ENCODE results near the gene FCHSD1.
A peak's percentile ranks its signal among the peaks of the same experiment; 100 is the strongest.

FCHSD1 gene

DNA sequence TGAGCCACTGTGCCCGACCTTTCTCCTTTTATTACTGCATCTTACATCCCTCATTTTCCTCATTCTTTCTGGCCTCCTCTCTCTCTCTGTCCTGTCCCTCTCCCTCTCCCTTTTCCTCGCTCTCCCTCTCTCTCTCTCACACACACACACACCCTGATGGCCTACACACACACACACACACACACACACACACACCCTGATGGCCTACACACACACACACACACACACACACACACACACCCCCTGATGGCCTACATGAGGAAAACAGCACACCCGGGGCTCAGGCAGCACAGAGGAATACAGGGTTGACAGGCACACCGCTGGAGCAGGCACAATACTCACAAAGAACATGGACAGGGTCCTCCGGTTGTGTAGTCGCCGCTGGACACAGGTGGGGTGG, 3.8 kb upstream of the FCHSD1 start:
- no peaks in the 10 kb centered on the region for H3K9me3 ChIP-seq (ENCODE audit: control insufficient read depth in 1 of 2, low read length in 2 of 2)
- no peaks in the 10 kb centered on the region for H3K27me3 ChIP-seq (ENCODE audit: low read depth, low read length)
- no peak overlapping the region for H3K4me3 ChIP-seq (ENCODE audit: low read depth in 1 of 2, low read length in 2 of 2)
- no peak overlapping the region for H3K27ac ChIP-seq (ENCODE audit: low read length)
- peaks cover 0 to 10% of the 10 kb centered on the region in 2 donors for H3K4me1 ChIP-seq (ENCODE audit: control insufficient read depth in 1 of 2, insufficient read depth in 2 of 2, low read length in 2 of 2)
- peaks cover 8 to 15% of the 10 kb centered on the region in 2 donors for H3K36me3 ChIP-seq (ENCODE audit: control insufficient read depth in 1 of 2, insufficient read depth in 2 of 2, low read length in 2 of 2)

DNA sequence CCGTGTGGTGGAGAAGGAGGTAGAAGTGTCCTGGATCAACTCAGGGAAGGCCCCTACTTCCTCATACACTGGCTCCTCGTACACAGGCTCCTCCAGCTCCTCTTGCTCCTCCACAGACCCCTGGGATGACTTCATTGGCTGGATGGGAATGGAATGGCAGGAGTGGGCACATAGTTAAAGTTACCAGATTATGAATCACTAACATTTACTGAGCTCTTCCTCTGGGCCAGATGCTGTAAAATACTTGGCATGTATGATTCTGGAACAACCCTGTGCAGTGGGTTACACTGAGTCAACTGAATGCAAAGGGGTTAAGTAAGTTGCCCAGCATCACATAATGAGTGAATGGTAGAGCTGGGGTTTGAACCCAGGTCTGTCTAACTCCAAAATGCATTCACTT, 3.1 kb upstream of the FCHSD1 start:
- Histone ChIP-seq H3K4me3 (ENCODE audit: low read depth in 1 of 2, low read length in 2 of 2) (no peak overlapping the region), H3K27ac (ENCODE audit: low read length) (no peak overlapping the region), H3K36me3 (ENCODE audit: control insufficient read depth in 1 of 2, insufficient read depth in 2 of 2, low read length in 2 of 2) (peaks cover 8 to 15% of the 10 kb centered on the region in 2 donors), H3K27me3 (ENCODE audit: low read depth, low read length) (no peaks in the 10 kb centered on the region), H3K9me3 (ENCODE audit: control insufficient read depth in 1 of 2, low read length in 2 of 2) (no peaks in the 10 kb centered on the region), H3K4me1 (ENCODE audit: control insufficient read depth in 1 of 2, insufficient read depth in 2 of 2, low read length in 2 of 2) (peaks cover 0 to 12% of the 10 kb centered on the region in 2 donors)

DNA sequence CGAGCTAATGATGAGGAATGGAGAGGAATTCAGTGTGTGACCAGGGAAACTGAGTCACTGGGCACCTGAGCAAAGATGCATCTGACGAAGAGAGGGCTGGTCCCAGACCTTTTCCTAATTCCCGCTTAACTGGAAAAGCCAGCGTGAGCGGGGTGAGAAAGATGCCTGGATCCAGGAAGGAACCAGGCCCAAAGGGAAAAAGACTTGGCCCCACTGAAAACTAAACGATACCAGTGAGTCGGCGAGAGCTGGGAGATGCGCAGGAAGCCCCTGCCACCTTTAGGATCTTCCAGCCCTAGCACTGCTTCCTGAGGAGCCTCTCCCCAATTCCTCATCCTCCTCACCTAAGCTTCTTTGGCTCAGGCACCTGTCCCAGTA, 499 bp upstream of the FCHSD1 start:
- no peaks in the 10 kb centered on the region for H3K27me3 ChIP-seq (ENCODE audit: low read depth, low read length)
- peak overlapping the region; percentile 31 for H3K27ac ChIP-seq (ENCODE audit: low read length)
- peaks cover 0 to 12% of the 10 kb centered on the region in 2 donors for H3K4me1 ChIP-seq (ENCODE audit: control insufficient read depth in 1 of 2, insufficient read depth in 2 of 2, low read length in 2 of 2)
- peaks cover 4 to 30% of the 10 kb centered on the region in 2 donors for H3K36me3 ChIP-seq (ENCODE audit: control insufficient read depth in 1 of 2, insufficient read depth in 2 of 2, low read length in 2 of 2)
- no peaks in the 10 kb centered on the region for H3K9me3 ChIP-seq (ENCODE audit: control insufficient read depth in 1 of 2, low read length in 2 of 2)
- H3K4me3 ChIP-seq (ENCODE audit: low read depth in 1 of 2, low read length in 2 of 2) = peak overlapping the region; percentile 70 to 80

DNA sequence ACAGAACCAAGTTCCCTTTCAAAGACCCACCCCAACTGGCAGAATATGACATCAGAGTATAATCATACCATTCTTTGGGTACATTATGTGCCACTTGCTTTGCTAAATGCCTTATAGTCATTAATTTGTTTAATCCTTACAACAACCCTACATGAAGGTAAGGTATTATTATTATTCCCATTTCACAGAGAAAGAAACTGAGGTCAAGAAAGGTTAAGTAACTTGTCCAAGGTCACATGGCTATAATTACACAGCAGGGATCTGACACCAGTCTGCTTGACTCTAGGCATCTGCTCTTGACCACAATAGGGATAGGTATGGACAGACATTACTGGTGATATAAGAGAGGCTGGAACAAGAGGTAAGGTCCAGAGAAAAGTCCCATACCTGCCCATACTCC, 1.2 kb downstream of the FCHSD1 start:
- no peak overlapping the region for H3K27ac ChIP-seq (ENCODE audit: low read length)
- H3K4me3 ChIP-seq (ENCODE audit: low read depth in 1 of 2, low read length in 2 of 2) = no peak overlapping the region
- no peaks in the 10 kb centered on the region for H3K27me3 ChIP-seq (ENCODE audit: low read depth, low read length)
- peaks cover 12 to 31% of the 10 kb centered on the region in 2 donors for H3K36me3 ChIP-seq (ENCODE audit: control insufficient read depth in 1 of 2, insufficient read depth in 2 of 2, low read length in 2 of 2)
- H3K9me3 ChIP-seq (ENCODE audit: control insufficient read depth in 1 of 2, low read length in 2 of 2) = no peaks in the 10 kb centered on the region
- H3K4me1 ChIP-seq (ENCODE audit: control insufficient read depth in 1 of 2, insufficient read depth in 2 of 2, low read length in 2 of 2) = peaks cover 0 to 12% of the 10 kb centered on the region in 2 donors

DNA sequence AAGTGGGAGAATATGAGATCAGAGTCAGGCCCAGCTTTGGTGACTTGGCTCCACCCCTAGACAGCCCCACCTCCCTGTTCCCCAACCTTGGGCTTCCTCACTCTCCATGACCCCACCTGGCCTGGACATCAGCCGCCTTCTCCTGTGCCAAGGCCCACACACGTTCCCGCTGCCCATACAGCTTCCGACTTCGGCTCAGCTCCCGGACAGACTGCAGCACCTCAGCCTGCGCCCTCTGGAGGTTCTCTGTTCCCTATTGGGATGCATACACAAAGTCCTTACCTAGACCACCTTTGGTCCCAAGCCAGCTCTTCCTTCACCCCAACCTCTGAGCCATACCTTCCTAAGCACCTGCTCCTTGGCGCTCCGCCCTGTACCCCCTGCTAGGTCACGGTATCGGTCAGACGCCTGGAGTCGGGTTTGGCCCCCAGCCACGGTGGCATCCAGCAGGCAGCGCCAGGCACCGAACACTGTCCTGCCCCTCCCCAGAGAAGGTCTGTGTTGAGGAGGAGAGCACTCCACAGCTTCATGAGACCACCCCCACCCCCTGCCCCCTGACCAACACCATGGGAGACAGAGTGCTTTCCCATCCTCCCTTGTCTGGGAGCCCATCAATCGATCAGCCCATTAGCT, 2.0 kb downstream of the FCHSD1 start:
- no peaks in the 10 kb centered on the region for H3K27me3 ChIP-seq (ENCODE audit: low read depth, low read length)
- H3K4me3 ChIP-seq (ENCODE audit: low read depth in 1 of 2, low read length in 2 of 2) = no peak overlapping the region
- peaks cover 0 to 12% of the 10 kb centered on the region in 2 donors for H3K4me1 ChIP-seq (ENCODE audit: control insufficient read depth in 1 of 2, insufficient read depth in 2 of 2, low read length in 2 of 2)
- H3K27ac ChIP-seq (ENCODE audit: low read length) = no peak overlapping the region
- H3K9me3 ChIP-seq (ENCODE audit: control insufficient read depth in 1 of 2, low read length in 2 of 2) = no peaks in the 10 kb centered on the region
- H3K36me3 ChIP-seq (ENCODE audit: control insufficient read depth in 1 of 2, insufficient read depth in 2 of 2, low read length in 2 of 2) = peaks cover 13 to 34% of the 10 kb centered on the region in 2 donors

DNA sequence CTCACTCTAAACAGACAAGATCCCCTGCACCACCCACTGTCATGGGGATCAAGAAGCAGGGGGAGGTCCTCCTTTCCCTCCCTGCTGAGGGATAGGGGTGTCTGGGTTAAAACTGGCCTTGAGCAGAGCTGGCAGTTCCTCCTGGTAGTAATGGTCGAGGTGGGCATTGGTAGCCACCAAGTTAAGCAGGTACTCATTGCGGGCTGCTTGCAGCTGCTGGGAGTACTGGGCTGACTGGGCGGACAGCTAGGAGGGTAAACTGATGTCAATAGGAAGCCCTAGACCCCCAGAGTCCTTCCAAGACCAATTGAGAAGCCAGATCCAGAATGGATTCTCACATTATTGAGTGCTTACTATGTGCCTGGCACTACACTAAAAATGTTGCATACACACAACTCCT, 3.4 kb downstream of the FCHSD1 start:
- H3K27ac ChIP-seq (ENCODE audit: low read length) = no peak overlapping the region
- H3K36me3 ChIP-seq (ENCODE audit: control insufficient read depth in 1 of 2, insufficient read depth in 2 of 2, low read length in 2 of 2) = peaks cover 11 to 45% of the 10 kb centered on the region in 2 donors
- H3K9me3 ChIP-seq (ENCODE audit: control insufficient read depth in 1 of 2, low read length in 2 of 2) = no peaks in the 10 kb centered on the region
- no peaks in the 10 kb centered on the region for H3K27me3 ChIP-seq (ENCODE audit: low read depth, low read length)
- peaks cover 0 to 12% of the 10 kb centered on the region in 2 donors for H3K4me1 ChIP-seq (ENCODE audit: control insufficient read depth in 1 of 2, insufficient read depth in 2 of 2, low read length in 2 of 2)
- H3K4me3 ChIP-seq (ENCODE audit: low read depth in 1 of 2, low read length in 2 of 2) = no peak overlapping the region

DNA sequence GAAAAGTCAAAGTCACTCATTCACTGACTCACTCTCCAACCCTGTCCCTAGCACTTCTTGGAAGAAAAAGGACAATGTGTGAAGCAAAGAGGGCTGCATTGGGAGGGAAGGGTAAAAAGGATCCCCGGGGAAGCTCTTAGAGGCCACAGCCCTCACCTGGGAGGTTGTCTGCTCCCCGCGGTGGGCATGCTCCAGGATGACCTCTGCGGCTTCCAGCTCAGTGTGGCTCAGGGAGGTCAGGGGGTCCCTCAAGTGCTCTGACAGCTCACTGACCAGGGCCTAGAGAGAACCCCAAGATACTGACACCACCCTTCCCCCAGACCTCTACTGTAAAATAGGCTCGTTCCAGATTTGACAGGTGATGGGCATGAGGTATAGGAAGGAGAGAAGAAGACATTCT, 4.0 kb downstream of the FCHSD1 start:
- Histone ChIP-seq H3K36me3 (ENCODE audit: control insufficient read depth in 1 of 2, insufficient read depth in 2 of 2, low read length in 2 of 2) (peaks cover 11 to 48% of the 10 kb centered on the region in 2 donors), H3K9me3 (ENCODE audit: control insufficient read depth in 1 of 2, low read length in 2 of 2) (no peaks in the 10 kb centered on the region)

DNA sequence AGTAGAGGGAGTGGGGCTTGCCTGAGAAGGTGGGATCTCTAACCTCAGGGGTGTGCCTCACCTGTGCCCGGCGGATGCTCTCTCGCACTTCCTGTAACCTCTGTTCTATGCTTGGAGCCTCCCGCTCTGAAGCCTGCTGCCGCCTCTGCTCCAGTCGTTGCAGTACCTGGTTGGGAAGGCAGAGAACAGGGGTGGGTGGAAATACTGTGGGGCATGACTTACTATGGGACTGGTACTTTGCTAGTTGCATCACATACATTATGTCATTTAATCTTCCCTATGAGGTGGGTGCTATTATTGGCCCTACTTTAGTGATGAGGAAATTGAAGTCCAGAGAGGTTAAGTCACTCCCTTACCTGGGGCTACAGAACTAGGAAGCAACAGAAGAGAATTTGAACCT, 5.2 kb downstream of the FCHSD1 start:
- Histone ChIP-seq H3K36me3 (ENCODE audit: control insufficient read depth in 1 of 2, insufficient read depth in 2 of 2, low read length in 2 of 2) (peaks cover 11 to 53% of the 10 kb centered on the region in 2 donors), H3K4me1 (ENCODE audit: control insufficient read depth in 1 of 2, insufficient read depth in 2 of 2, low read length in 2 of 2) (peaks cover 0 to 12% of the 10 kb centered on the region in 2 donors), H3K9me3 (ENCODE audit: control insufficient read depth in 1 of 2, low read length in 2 of 2) (no peaks in the 10 kb centered on the region), H3K27me3 (ENCODE audit: low read depth, low read length) (no peaks in the 10 kb centered on the region), H3K27ac (ENCODE audit: low read length) (no peak overlapping the region), H3K4me3 (ENCODE audit: low read depth in 1 of 2, low read length in 2 of 2) (no peak overlapping the region)

More for the DNA sequence above, 4.0 kb downstream of the FCHSD1 start:
- Histone ChIP-seq H3K27ac (ENCODE audit: low read length) (no peak overlapping the region), H3K27me3 (ENCODE audit: low read depth, low read length) (no peaks in the 10 kb centered on the region), H3K4me3 (ENCODE audit: low read depth in 1 of 2, low read length in 2 of 2) (no peak overlapping the region), H3K4me1 (ENCODE audit: control insufficient read depth in 1 of 2, insufficient read depth in 2 of 2, low read length in 2 of 2) (peaks cover 0 to 12% of the 10 kb centered on the region in 2 donors)

DNA sequence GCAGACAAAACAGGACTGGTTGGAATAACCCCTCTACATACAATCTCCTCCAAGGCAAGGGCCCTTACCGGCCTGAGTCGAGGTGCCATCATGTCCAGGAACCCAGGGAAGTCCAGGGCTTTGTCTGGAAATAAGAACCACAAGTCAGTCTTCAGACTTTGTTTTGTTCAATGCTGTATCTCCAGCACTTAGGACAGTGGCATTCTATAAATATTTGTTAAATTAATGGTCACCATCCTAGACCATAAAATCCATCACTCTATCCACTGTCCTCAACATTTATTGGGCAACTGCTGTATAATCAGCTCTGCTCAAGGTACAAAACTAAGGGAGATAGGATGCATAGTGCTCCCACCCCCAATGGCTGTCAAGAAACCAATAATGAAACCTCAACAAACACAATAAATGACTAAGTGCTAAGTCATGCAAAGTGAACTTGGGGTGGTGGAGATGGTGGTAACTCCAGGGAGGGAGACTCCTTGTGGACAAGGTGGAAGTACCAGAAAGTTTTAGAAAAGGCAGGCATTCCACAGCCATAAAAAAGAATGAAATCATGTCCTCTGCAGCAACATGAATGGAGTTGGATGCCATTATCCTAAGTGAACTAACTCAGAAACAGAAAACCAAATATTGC, 9.5 kb downstream of the FCHSD1 start:
- Histone ChIP-seq H3K27me3 (ENCODE audit: low read depth, low read length) (no peaks in the 10 kb centered on the region), H3K36me3 (ENCODE audit: control insufficient read depth in 1 of 2, insufficient read depth in 2 of 2, low read length in 2 of 2) (peaks cover 11 to 45% of the 10 kb centered on the region in 2 donors), H3K27ac (ENCODE audit: low read length) (no peak overlapping the region), H3K4me3 (ENCODE audit: low read depth in 1 of 2, low read length in 2 of 2) (no peak overlapping the region), H3K9me3 (ENCODE audit: control insufficient read depth in 1 of 2, low read length in 2 of 2) (no peaks in the 10 kb centered on the region), H3K4me1 (ENCODE audit: control insufficient read depth in 1 of 2, insufficient read depth in 2 of 2, low read length in 2 of 2) (peaks cover 0 to 8% of the 10 kb centered on the region in 2 donors)

DNA sequence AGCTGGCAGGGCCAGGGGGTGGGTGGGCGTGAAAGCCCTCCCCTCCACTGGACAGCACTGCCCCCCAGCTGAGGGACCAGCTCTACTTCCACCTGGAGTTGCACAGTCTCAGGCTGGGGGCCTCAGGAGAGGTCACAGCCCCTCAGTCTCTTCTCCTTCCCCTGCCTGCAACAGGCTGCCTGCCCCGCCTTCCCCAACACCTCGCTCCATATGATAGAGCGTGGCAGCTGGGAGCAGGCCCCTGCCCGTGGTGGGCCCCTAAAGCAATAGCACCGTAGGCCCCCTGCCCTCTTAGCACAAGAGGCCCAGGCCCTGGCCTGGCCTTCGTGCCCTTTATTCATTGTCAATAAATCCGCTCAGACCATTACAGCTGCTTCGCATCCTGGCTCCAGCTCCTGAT, 10.5 kb downstream of the FCHSD1 start:
- Histone ChIP-seq H3K9me3 (ENCODE audit: control insufficient read depth in 1 of 2, low read length in 2 of 2) (no peaks in the 10 kb centered on the region), H3K4me3 (ENCODE audit: low read depth in 1 of 2, low read length in 2 of 2) (no peak overlapping the region), H3K27me3 (ENCODE audit: low read depth, low read length) (no peaks in the 10 kb centered on the region), H3K27ac (ENCODE audit: low read length) (no peak overlapping the region), H3K4me1 (ENCODE audit: control insufficient read depth in 1 of 2, insufficient read depth in 2 of 2, low read length in 2 of 2) (peaks cover 0 to 14% of the 10 kb centered on the region in 2 donors), H3K36me3 (ENCODE audit: control insufficient read depth in 1 of 2, insufficient read depth in 2 of 2, low read length in 2 of 2) (peaks cover 3 to 35% of the 10 kb centered on the region in 2 donors)

DNA sequence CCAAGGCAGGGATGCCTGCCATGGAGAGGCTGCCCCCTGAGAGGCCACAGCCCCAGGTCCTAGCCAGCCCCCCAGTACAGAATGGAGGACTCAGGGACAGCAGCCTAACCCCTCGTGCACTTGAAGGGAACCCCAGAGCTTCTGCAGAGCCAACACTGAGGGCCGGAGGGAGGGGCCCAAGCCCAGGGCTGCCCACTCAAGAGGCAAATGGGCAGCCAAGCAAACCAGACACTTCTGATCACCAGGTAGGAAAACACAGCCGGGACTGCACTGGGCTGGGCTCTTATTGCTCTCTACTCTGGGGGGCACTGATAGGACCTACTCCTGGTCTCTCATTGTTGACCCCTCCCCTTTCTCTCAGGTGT, 11.2 kb downstream of the FCHSD1 start:
- H3K27ac ChIP-seq (ENCODE audit: low read length) = no peak overlapping the region
- H3K9me3 ChIP-seq (ENCODE audit: control insufficient read depth in 1 of 2, low read length in 2 of 2) = no peaks in the 10 kb centered on the region
- peaks cover 3 to 20% of the 10 kb centered on the region in 2 donors for H3K4me1 ChIP-seq (ENCODE audit: control insufficient read depth in 1 of 2, insufficient read depth in 2 of 2, low read length in 2 of 2)
- no peak overlapping the region for H3K4me3 ChIP-seq (ENCODE audit: low read depth in 1 of 2, low read length in 2 of 2)
- H3K36me3 ChIP-seq (ENCODE audit: control insufficient read depth in 1 of 2, insufficient read depth in 2 of 2, low read length in 2 of 2) = peaks cover 3 to 33% of the 10 kb centered on the region in 2 donors
- H3K27me3 ChIP-seq (ENCODE audit: low read depth, low read length) = no peaks in the 10 kb centered on the region

Measured in muscle layer of duodenum (tissue), 2 donors.